ENCODE results near the gene AKNA. TPM values are rescaled to one million over a fixed set of nuclear protein-coding genes. Genes with fewer than 3 reads are reported as not detected.

Gene AKNA
- total RNA-seq, 1 donor from 2014 or later, result 297 TPM

GRCh38 chr9:114365194-114365593, 22.6 kb downstream of the AKNA start:
- intact Hi-C loops (cut with micrococcal nuclease), result no loop called here

DNA sequence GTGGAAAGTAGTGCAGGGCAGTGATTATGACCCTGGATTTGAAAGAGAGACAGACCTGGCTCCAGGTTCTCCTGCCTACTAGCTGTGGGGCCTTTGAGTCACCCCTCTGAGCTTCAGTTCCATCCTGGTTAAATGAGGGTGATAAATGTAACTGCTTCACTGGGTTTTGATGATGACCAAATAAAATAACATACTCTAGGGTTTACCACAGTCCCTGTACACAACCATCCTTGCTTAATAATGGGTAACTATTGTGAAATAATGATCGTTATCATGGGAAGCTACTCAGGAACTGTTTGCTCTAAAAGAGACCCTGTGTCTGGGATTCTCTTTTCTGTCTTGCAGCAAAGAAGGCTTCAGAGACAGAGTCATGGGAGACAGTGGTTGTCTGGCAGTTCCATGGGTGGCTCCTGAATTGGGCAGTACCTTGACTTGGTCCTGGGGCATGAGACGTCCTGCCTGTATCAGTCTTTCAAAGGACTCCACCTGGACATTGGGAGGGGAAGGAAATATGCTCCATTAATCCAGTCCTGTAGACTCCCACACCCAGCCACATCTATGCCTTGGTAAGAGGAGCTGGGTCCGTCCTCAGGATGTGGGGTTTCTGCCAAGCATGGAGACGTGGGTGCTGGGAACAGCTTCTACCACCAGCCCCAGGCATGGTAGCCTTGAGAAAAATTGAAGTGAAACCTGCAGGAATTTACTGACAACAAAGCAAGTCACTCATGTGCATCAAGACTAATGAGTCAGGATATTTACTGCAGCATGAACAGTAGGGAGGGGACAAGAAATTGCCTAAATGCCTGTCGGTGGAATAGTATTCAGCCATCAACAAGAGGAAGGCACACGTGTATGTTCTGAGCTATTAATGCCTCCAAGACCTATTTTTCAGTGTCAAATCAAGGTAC, 23.4 kb downstream of the AKNA start:
- intact Hi-C loops (cut with micrococcal nuclease), result no loop called here

DNA sequence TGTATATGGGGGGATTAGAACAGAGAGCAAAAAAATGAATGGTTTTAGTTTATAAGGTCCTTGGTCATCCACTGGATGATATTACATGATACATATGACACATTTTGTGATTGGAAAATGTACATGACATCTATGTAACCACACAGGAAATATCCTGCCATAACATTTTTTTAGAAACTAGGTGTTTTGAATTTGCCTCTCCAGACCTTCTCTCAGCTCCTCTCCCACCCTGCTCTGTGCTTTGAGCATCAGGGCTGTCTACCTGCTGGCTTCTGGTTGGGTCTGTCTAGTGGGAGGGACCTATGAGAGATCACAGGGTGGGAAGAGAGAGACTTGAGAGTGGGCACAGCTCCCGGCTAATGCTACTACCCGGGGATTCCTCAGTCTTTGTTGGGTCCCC, 24.4 kb downstream of the AKNA start:
- intact Hi-C loops (cut with micrococcal nuclease), result loop anchor here (1.0 kb wide), 1 partner anchor 10 kb away; no protein-coding TSS in a partner anchor

GRCh38 chr9:114362394-114362793, 25.4 kb downstream of the AKNA start:
- intact Hi-C loops (cut with micrococcal nuclease), result no loop called here

- intact Hi-C loops (cut with micrococcal nuclease), result no loop called here
Observed at GRCh38 chr9:114361542-114361941, 26.2 kb downstream of the AKNA start.

DNA sequence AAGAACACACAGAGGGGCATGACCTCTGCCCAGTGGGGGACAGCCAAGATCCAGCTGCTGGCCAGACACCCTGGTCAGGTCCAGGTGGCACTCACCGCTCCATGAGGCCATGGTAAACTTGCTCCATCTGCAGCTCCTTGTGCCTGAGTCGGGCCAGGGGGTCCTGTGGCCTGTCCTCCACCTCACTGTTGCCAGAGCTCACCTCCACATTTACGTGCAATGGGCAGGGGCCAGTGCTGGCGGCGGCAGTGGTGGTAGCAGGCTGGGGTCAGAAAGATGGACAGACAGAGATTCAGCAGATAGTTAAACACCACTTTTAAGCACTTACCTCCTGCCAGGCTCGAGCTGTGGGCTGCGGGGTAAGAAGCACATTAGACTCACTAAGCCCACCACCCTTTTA, 28.0 kb downstream of the AKNA start:
- intact Hi-C loops (cut with micrococcal nuclease), result no loop called here

DNA sequence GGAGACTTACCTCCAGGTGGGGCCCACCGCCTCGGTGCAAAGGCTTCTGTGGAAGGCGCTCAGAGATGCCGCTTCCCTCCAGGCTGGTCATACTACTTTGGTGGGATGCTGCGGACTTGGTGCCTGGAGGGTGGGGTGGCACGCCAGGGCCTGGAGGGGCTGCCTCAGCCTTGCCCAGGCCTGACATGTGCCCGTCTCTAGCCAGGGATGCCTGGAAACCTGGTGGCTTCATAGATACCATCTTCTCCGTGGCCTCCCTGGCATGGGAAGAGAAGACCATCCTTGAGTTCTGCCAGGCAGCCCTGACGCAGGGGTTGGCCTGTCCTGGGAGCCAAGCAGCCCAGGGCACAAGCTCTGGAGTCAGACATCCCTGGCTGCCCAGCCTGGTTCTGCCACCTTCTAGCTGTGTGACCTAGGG, 29.9 kb downstream of the AKNA start:
- intact Hi-C loops (cut with micrococcal nuclease), result no loop called here

- intact Hi-C loops (cut with micrococcal nuclease), result no loop called here
Observed at GRCh38 chr9:114357360-114357759, 30.4 kb downstream of the AKNA start.

DNA sequence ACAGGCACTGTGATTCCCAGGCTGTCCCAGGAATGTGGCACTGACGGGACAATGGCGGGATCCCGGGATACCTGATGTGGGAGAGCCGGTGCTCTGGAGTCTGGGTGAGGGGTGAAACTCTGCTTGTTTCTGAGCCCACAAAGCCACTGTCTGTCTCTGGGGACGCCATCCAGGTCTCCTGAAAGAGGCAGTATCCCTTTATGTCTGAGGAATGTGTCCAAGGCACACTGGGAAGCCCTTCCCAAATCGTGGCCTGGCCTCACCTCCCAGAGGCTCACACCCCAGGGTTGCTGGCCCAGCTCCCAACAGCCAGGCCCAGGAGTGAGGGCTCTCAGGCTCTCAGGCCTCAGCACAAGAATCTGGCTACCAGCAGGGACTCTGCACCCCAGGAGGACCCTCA, 31.0 kb downstream of the AKNA start:
- intact Hi-C loops (cut with micrococcal nuclease), result no loop called here

GRCh38 chr9:114355821-114356220, 32.0 kb downstream of the AKNA start:
- intact Hi-C loops (cut with micrococcal nuclease), result no loop called here

- intact Hi-C loops (cut with micrococcal nuclease), result no loop called here
Observed at GRCh38 chr9:114351932-114352331, 35.9 kb downstream of the AKNA start.

DNA sequence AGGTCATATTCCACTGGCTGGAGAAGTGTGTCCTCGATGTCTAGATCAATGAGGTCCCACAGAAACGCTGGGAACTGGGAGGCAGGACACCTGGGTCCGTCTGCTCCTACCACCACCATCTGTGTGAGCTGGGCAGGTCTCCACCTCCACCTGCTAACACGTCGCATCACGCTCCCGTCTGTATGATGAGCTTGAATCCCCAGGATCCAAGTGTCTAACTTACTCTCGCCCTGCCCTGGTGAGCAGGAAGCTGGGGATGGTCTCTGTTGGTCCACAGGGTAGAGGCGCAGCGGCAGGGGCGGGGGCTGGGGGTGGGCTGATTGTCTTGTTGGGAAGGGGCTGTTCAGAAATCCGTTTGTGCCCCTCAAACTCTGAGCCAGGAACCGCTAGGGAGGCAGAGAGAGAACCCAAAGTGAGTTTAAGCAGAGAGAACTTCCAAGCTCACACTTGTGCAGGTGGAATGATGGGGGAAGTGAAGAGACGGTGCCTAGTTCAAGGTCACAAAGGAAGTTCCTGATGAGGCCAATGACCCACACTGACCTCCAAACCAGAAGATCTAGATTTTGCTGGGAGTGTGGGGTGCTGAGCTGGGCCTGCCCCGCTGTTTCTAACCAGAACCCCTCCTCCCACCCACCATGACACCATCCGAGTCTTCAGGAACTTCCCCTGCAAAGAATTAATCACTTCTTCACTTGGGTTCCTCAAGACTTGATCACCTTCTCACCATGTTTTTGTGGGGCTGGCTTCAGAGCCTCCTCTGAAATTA, 37.0 kb downstream of the AKNA start:
- intact Hi-C loops (cut with micrococcal nuclease), result no loop called here

- intact Hi-C loops (cut with micrococcal nuclease), result loop anchor here (2.0 kb wide), 1 partner anchor 35 kb away; no protein-coding TSS in a partner anchor
Observed at GRCh38 chr9:114349713-114350480, 37.9 kb downstream of the AKNA start.

DNA sequence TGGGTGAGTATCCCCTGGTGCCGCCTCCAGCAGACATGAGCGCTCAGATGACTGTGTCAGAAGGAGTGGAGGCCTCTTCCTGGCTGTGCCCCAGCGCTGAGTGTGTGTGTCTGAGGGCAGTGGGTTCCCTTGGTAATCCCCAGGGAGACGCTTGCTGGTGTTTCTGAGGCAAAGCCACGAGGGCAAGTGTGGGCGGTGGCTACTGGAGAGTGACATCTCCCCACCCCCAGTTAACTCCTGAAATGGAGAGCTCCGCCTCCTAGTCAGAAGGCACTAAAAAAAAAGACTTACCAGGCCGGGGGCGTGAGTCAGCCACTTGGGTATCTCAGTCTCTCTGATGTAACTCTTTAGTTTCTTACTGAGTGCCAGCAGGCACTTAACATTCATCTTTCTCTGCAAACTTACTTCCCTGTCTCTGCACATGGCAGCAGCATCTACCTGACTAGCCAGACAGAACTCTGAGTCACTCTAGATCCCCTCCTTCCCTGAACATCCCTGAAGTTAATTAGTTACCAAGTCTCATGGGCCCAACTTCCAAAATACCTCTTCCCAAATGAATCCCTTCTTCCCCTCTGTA, 38.8 kb downstream of the AKNA start:
- intact Hi-C loops (cut with micrococcal nuclease), result loop anchor here (2.0 kb wide), 1 partner anchor 36 kb away; no protein-coding TSS in a partner anchor

GRCh38 chr9:114348261-114348905, 39.4 kb downstream of the AKNA start:
- intact Hi-C loops (cut with micrococcal nuclease), result loop anchor here (2.0 kb wide), 1 partner anchor 36 kb away; no protein-coding TSS in a partner anchor

DNA sequence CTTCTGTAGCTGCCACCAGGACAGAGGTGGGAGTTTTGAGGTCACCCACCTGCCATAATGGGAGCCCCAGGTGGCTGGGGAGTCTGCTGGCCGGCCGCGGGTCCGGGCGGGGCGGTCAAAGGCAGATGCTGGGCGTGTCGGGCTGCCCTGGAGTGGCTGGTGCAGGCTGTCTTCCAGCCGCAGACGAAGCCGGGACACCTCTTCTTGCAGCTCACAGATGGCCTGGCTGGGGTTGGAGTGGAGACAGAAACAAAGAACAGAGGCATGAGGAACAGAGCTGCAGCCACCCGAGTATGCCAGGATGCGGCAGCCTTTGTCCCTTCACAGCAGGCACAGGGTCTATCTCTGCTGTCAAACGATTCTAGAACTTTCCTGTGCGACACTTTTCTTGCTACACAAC, 40.1 kb downstream of the AKNA start:
- intact Hi-C loops (cut with micrococcal nuclease), result loop anchor here (2.0 kb wide), 1 partner anchor 37 kb away; no protein-coding TSS in a partner anchor

GRCh38 chr9:114346146-114346545, 41.6 kb downstream of the AKNA start:
- intact Hi-C loops (cut with micrococcal nuclease), result no loop called here

DNA sequence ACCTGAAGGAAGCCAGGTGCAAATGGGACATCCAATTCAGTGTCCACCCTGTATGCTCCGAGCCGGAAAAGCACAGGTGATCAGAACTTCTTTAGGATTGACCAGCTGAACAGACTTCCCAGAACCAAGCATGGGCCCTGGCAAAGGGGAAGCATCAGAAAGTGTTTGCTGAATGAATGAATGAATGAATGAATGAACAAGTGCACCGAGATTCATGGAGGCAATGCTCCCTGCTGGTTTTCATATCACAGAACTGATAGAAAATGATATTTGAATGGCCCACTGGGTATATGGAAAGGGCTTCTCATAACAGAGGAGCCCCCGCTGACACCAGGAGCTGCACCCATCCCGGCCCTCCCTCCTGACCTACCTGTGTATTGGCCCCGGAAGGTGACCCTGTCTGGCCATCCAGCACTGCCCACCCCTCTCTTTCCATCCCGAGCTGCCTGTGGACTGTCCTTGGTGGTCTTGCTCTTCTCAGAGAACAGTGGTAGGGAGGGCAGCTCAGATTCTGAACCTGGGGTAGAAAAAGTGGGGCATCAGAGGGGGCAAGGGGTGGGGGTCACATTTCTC, 42.2 kb downstream of the AKNA start:
- intact Hi-C loops (cut with micrococcal nuclease), result no loop called here

GRCh38 chr9:114344692-114345091, 43.1 kb downstream of the AKNA start:
- intact Hi-C loops (cut with micrococcal nuclease), result no loop called here

GRCh38 chr9:114344188-114344566, 43.6 kb downstream of the AKNA start:
- intact Hi-C loops (cut with micrococcal nuclease), result no loop called here
